ENCODE data around the gene DNAH11. TPM values are rescaled to one million over a fixed set of nuclear protein-coding genes. Genes with fewer than 3 reads are reported as not detected.
"Not testable (repeated sequence)": the region's sequence is repeated elsewhere in the genome, so short reads cannot be mapped to it uniquely, and the experiment has no call there.

DNAH11 gene
- polyA plus RNA-seq, 4 donors = 0.24 to 0.33 TPM; not detected in 2

GRCh38 chr7:21691146-21691545 is 148.3 kb downstream of the DNAH11 start:
- 73 to 93% (median 81%) methylated on average over 3 to 4 of the region's 5 CpGs for WGBS, 3 donors
- H3K27me3 ChIP-seq (ENCODE audit: control insufficient read depth in 3 of 3, insufficient read depth in 3 of 3, low read length in 3 of 3); H3K36me3 ChIP-seq (ENCODE audit: control insufficient read depth in 3 of 3, insufficient read depth in 2 of 3, low read depth in 1 of 3, low read length in 3 of 3); H3K27ac ChIP-seq (ENCODE audit: low read depth in 1 of 3, low read length in 2 of 3); FAIRE-seq; DNase-seq; H3K4me1 ChIP-seq (ENCODE audit: control insufficient read depth in 3 of 3, insufficient read depth in 2 of 3, low read depth in 1 of 3, low read length in 2 of 3); H3K4me3 ChIP-seq (ENCODE audit: low read depth in 1 of 3, low read length in 3 of 3); H3K9me3 ChIP-seq (ENCODE audit: control insufficient read depth in 2 of 2, insufficient read depth in 1 of 2, low read depth in 1 of 2, low read length in 1 of 2): not testable (repeated sequence)

- H3K27ac ChIP-seq (ENCODE audit: low read depth in 1 of 3, low read length in 2 of 3); H3K4me1 ChIP-seq (ENCODE audit: control insufficient read depth in 3 of 3, insufficient read depth in 2 of 3, low read depth in 1 of 3, low read length in 2 of 3); DNase-seq; H3K9me3 ChIP-seq (ENCODE audit: control insufficient read depth in 2 of 2, insufficient read depth in 1 of 2, low read depth in 1 of 2, low read length in 1 of 2); H3K4me3 ChIP-seq (ENCODE audit: low read depth in 1 of 3, low read length in 3 of 3); H3K27me3 ChIP-seq (ENCODE audit: control insufficient read depth in 3 of 3, insufficient read depth in 3 of 3, low read length in 3 of 3); FAIRE-seq; H3K36me3 ChIP-seq (ENCODE audit: control insufficient read depth in 3 of 3, insufficient read depth in 2 of 3, low read depth in 1 of 3, low read length in 3 of 3): not testable (repeated sequence)
- 48 to 76% (median 67%) methylated on average over 1 of the region's 1 CpG for WGBS, 3 donors
These were observed 157.7 kb downstream of the DNAH11 start for GRCh38 chr7:21700587-21700986.

GRCh38 chr7:21702303-21702702 is 159.5 kb downstream of the DNAH11 start:
- no peaks in the 10 kb centered on the region for H3K9me3 ChIP-seq (ENCODE audit: control insufficient read depth in 2 of 2, insufficient read depth in 1 of 2, low read depth in 1 of 2, low read length in 1 of 2)
- H3K27me3 ChIP-seq (ENCODE audit: control insufficient read depth in 3 of 3, insufficient read depth in 3 of 3, low read length in 3 of 3) = no peaks in the 10 kb centered on the region
- FAIRE-seq (no peak), DNase-seq (no peak)
- H3K27ac ChIP-seq (ENCODE audit: low read depth in 1 of 3, low read length in 2 of 3) = no peak overlapping the region
- no peaks in the 10 kb centered on the region for H3K36me3 ChIP-seq (ENCODE audit: control insufficient read depth in 3 of 3, insufficient read depth in 2 of 3, low read depth in 1 of 3, low read length in 3 of 3)
- no peak overlapping the region for H3K4me3 ChIP-seq (ENCODE audit: low read depth in 1 of 3, low read length in 3 of 3)
- 74 to 84% (median 76%) methylated on average over 3 of the region's 3 CpGs for WGBS, 3 donors
- no peaks in the 10 kb centered on the region for H3K4me1 ChIP-seq (ENCODE audit: control insufficient read depth in 3 of 3, insufficient read depth in 2 of 3, low read depth in 1 of 3, low read length in 2 of 3)

GRCh38 chr7:21704359-21704758 is 161.5 kb downstream of the DNAH11 start:
- Histone ChIP-seq H3K27ac (ENCODE audit: low read depth in 1 of 3, low read length in 2 of 3) (no peak overlapping the region), H3K9me3 (ENCODE audit: control insufficient read depth in 2 of 2, insufficient read depth in 1 of 2, low read depth in 1 of 2, low read length in 1 of 2) (no peaks in the 10 kb centered on the region), H3K4me3 (ENCODE audit: low read depth in 1 of 3, low read length in 3 of 3) (no peak overlapping the region), H3K4me1 (ENCODE audit: control insufficient read depth in 3 of 3, insufficient read depth in 2 of 3, low read depth in 1 of 3, low read length in 2 of 3) (no peaks in the 10 kb centered on the region), H3K36me3 (ENCODE audit: control insufficient read depth in 3 of 3, insufficient read depth in 2 of 3, low read depth in 1 of 3, low read length in 3 of 3) (no peaks in the 10 kb centered on the region), H3K27me3 (ENCODE audit: control insufficient read depth in 3 of 3, insufficient read depth in 3 of 3, low read length in 3 of 3) (no peaks in the 10 kb centered on the region)
- WGBS, 3 donors = 35 to 55% (median 44%) methylated on average over 4 of the region's 4 CpGs
- FAIRE-seq (no peak), DNase-seq (no peak)

- FAIRE-seq = no peak
- Histone ChIP-seq H3K27ac (ENCODE audit: low read depth in 1 of 3, low read length in 2 of 3) (no peak overlapping the region), H3K4me1 (ENCODE audit: control insufficient read depth in 3 of 3, insufficient read depth in 2 of 3, low read depth in 1 of 3, low read length in 2 of 3) (no peaks in the 10 kb centered on the region), H3K9me3 (ENCODE audit: control insufficient read depth in 2 of 2, insufficient read depth in 1 of 2, low read depth in 1 of 2, low read length in 1 of 2) (no peaks in the 10 kb centered on the region), H3K36me3 (ENCODE audit: control insufficient read depth in 3 of 3, insufficient read depth in 2 of 3, low read depth in 1 of 3, low read length in 3 of 3) (no peaks in the 10 kb centered on the region), H3K4me3 (ENCODE audit: low read depth in 1 of 3, low read length in 3 of 3) (no peak overlapping the region), H3K27me3 (ENCODE audit: control insufficient read depth in 3 of 3, insufficient read depth in 3 of 3, low read length in 3 of 3) (no peaks in the 10 kb centered on the region)
- DNase-seq = no peak
- 82 to 93% (median 92%) methylated on average over 3 of the region's 3 CpGs for WGBS, 3 donors
These were observed 163.3 kb downstream of the DNAH11 start for GRCh38 chr7:21706131-21706530.

- H3K4me1 ChIP-seq (ENCODE audit: control insufficient read depth in 3 of 3, insufficient read depth in 2 of 3, low read depth in 1 of 3, low read length in 2 of 3) = no peaks in the 10 kb centered on the region
- no peak overlapping the region for H3K4me3 ChIP-seq (ENCODE audit: low read depth in 1 of 3, low read length in 3 of 3)
- no peaks in the 10 kb centered on the region for H3K9me3 ChIP-seq (ENCODE audit: control insufficient read depth in 2 of 2, insufficient read depth in 1 of 2, low read depth in 1 of 2, low read length in 1 of 2)
- DNase-seq (no peak), FAIRE-seq (no peak)
- no peaks in the 10 kb centered on the region for H3K27me3 ChIP-seq (ENCODE audit: control insufficient read depth in 3 of 3, insufficient read depth in 3 of 3, low read length in 3 of 3)
- no peaks in the 10 kb centered on the region for H3K36me3 ChIP-seq (ENCODE audit: control insufficient read depth in 3 of 3, insufficient read depth in 2 of 3, low read depth in 1 of 3, low read length in 3 of 3)
- no peak overlapping the region for H3K27ac ChIP-seq (ENCODE audit: low read depth in 1 of 3, low read length in 2 of 3)
- 79 to 87% (median 80%) methylated on average over 7 of the region's 7 CpGs for WGBS, 3 donors
These were observed 164.7 kb downstream of the DNAH11 start for GRCh38 chr7:21707566-21707965.

GRCh38 chr7:21708096-21708495 is 165.3 kb downstream of the DNAH11 start:
- no peak for FAIRE-seq

GRCh38 chr7:21717323-21717722 is 174.5 kb downstream of the DNAH11 start:
- WGBS, 3 donors = 85 to 93% (median 86%) methylated on average over 5 of the region's 5 CpGs
- H3K27ac ChIP-seq (ENCODE audit: low read depth in 1 of 3, low read length in 2 of 3) = no peak overlapping the region
- no peak overlapping the region for H3K4me3 ChIP-seq (ENCODE audit: low read depth in 1 of 3, low read length in 3 of 3)
- no peak for DNase-seq
- H3K4me1 ChIP-seq (ENCODE audit: control insufficient read depth in 3 of 3, insufficient read depth in 2 of 3, low read depth in 1 of 3, low read length in 2 of 3) = no peaks in the 10 kb centered on the region
- no peaks in the 10 kb centered on the region for H3K36me3 ChIP-seq (ENCODE audit: control insufficient read depth in 3 of 3, insufficient read depth in 2 of 3, low read depth in 1 of 3, low read length in 3 of 3)
- no peaks in the 10 kb centered on the region for H3K9me3 ChIP-seq (ENCODE audit: control insufficient read depth in 2 of 2, insufficient read depth in 1 of 2, low read depth in 1 of 2, low read length in 1 of 2)
- no peaks in the 10 kb centered on the region for H3K27me3 ChIP-seq (ENCODE audit: control insufficient read depth in 3 of 3, insufficient read depth in 3 of 3, low read length in 3 of 3)
- FAIRE-seq = no peak

More at GRCh38 chr7:21708096-21708495, 165.3 kb downstream of the DNAH11 start:
- Histone ChIP-seq H3K4me1 (ENCODE audit: control insufficient read depth in 3 of 3, insufficient read depth in 2 of 3, low read depth in 1 of 3, low read length in 2 of 3) (no peaks in the 10 kb centered on the region), H3K9me3 (ENCODE audit: control insufficient read depth in 2 of 2, insufficient read depth in 1 of 2, low read depth in 1 of 2, low read length in 1 of 2) (no peaks in the 10 kb centered on the region), H3K4me3 (ENCODE audit: low read depth in 1 of 3, low read length in 3 of 3) (no peak overlapping the region), H3K27me3 (ENCODE audit: control insufficient read depth in 3 of 3, insufficient read depth in 3 of 3, low read length in 3 of 3) (no peaks in the 10 kb centered on the region), H3K27ac (ENCODE audit: low read depth in 1 of 3, low read length in 2 of 3) (no peak overlapping the region), H3K36me3 (ENCODE audit: control insufficient read depth in 3 of 3, insufficient read depth in 2 of 3, low read depth in 1 of 3, low read length in 3 of 3) (no peaks in the 10 kb centered on the region)
- 85 to 91% (median 86%) methylated on average over 6 of the region's 6 CpGs for WGBS, 3 donors
- DNase-seq = no peak

- H3K9me3 ChIP-seq (ENCODE audit: control insufficient read depth in 2 of 2, insufficient read depth in 1 of 2, low read depth in 1 of 2, low read length in 1 of 2) = no peaks in the 10 kb centered on the region
- H3K4me3 ChIP-seq (ENCODE audit: low read depth in 1 of 3, low read length in 3 of 3) = no peak overlapping the region
- FAIRE-seq (no peak), DNase-seq (no peak)
- H3K27ac ChIP-seq (ENCODE audit: low read depth in 1 of 3, low read length in 2 of 3) = no peak overlapping the region
- no peaks in the 10 kb centered on the region for H3K4me1 ChIP-seq (ENCODE audit: control insufficient read depth in 3 of 3, insufficient read depth in 2 of 3, low read depth in 1 of 3, low read length in 2 of 3)
- no peaks in the 10 kb centered on the region for H3K36me3 ChIP-seq (ENCODE audit: control insufficient read depth in 3 of 3, insufficient read depth in 2 of 3, low read depth in 1 of 3, low read length in 3 of 3)
- no peaks in the 10 kb centered on the region for H3K27me3 ChIP-seq (ENCODE audit: control insufficient read depth in 3 of 3, insufficient read depth in 3 of 3, low read length in 3 of 3)
These were observed 175.6 kb downstream of the DNAH11 start for GRCh38 chr7:21718391-21718790.
